H1 (cell line): ENCODE data around the gene SLC22A14.

Experiments used
- ATF3 ChIP-seq: IDR thresholded peaks from 2 replicates; pipeline ENCODE4 v1.6.1; 2011; ENCODE audit warnings: low read depth, mild to moderate bottlenecking, low read length; ENCODE audit not compliant: insufficient read depth
- CEBPB ChIP-seq: IDR thresholded peaks from 2 replicates; pipeline ENCODE4 v1.6.1; 2012; ENCODE audit warnings: low read depth, low read length
- CREB1 ChIP-seq: IDR thresholded peaks from 2 replicates; pipeline ENCODE4 v1.6.1; 2012; ENCODE audit warnings: inconsistent platforms
- EP300 ChIP-seq, 2 experiments: IDR thresholded peaks; 1 replicate in 1 of 2; 2 replicates in 1 of 2; pipeline ENCODE4 v1.6.1; 2011 to 2012; ENCODE audit warnings: low read depth in 2 of 2, low read length in 2 of 2, mild to moderate bottlenecking in 2 of 2, borderline replicate concordance in 1 of 2, inconsistent platforms in 1 of 2, moderate library complexity in 1 of 2
- HDAC6 ChIP-seq: IDR thresholded peaks from one replicate; pipeline ENCODE4 v1.7.1; 2012; ENCODE audit warnings: low read depth, mild to moderate bottlenecking, inconsistent platforms, low read length, moderate library complexity
- JUND ChIP-seq: IDR thresholded peaks from 2 replicates; pipeline ENCODE4 v1.6.1; 2011; ENCODE audit warnings: mild to moderate bottlenecking, improper control_type of control experiment, low read length
- NANOG ChIP-seq: IDR thresholded peaks from 2 replicates; pipeline ENCODE4 v1.6.1; 2011; ENCODE audit warnings: low read length, low read depth, mild to moderate bottlenecking, inconsistent platforms; ENCODE audit not compliant: insufficient read depth, poor library complexity, severe bottlenecking
- POLR2A ChIP-seq, 2 experiments: IDR thresholded peaks; 1 replicate in 1 of 2; 2 replicates in 1 of 2; pipeline ENCODE4 v1.6.1; 2011; ENCODE audit warnings: low read depth in 2 of 2, low read length in 2 of 2, mild to moderate bottlenecking in 2 of 2; ENCODE audit errors: control extremely low read depth in 1 of 2
- POLR2AphosphoS5 ChIP-seq: IDR thresholded peaks from 2 replicates; pipeline ENCODE4 v1.6.1; 2011; ENCODE audit warnings: low read depth, low read length
- SRF ChIP-seq: IDR thresholded peaks from 2 replicates; pipeline ENCODE4 v1.6.1; 2011; ENCODE audit warnings: mild to moderate bottlenecking, low read depth, low read length, moderate library complexity
- TBP ChIP-seq: IDR thresholded peaks from 2 replicates; pipeline ENCODE4 v1.6.1; 2011; ENCODE audit warnings: low read depth, low read length, improper control_type of control experiment
- TCF12 ChIP-seq: IDR thresholded peaks from 2 replicates; pipeline ENCODE4 v1.6.1; 2011; ENCODE audit warnings: low read depth, mild to moderate bottlenecking, low read length
- YY1 ChIP-seq: IDR thresholded peaks from 2 replicates; pipeline ENCODE4 v1.6.1; 2011; ENCODE audit warnings: low read depth, mild to moderate bottlenecking, low read length
- TF ChIP-seq, protein P1 (sequence below), 3 experiments: IDR thresholded peaks; 1 replicate in 2 of 3; 2 replicates in 1 of 3; pipeline versions ENCODE4 v1.5.1 to v1.6.1; 2011; ENCODE audit warnings: low read length in 3 of 3, mild to moderate bottlenecking in 3 of 3, inconsistent platforms in 2 of 3, low read depth in 1 of 3, moderate library complexity in 1 of 3; ENCODE audit not compliant: insufficient read depth in 1 of 3; ENCODE audit errors: control extremely low read depth in 1 of 3

DNA sequence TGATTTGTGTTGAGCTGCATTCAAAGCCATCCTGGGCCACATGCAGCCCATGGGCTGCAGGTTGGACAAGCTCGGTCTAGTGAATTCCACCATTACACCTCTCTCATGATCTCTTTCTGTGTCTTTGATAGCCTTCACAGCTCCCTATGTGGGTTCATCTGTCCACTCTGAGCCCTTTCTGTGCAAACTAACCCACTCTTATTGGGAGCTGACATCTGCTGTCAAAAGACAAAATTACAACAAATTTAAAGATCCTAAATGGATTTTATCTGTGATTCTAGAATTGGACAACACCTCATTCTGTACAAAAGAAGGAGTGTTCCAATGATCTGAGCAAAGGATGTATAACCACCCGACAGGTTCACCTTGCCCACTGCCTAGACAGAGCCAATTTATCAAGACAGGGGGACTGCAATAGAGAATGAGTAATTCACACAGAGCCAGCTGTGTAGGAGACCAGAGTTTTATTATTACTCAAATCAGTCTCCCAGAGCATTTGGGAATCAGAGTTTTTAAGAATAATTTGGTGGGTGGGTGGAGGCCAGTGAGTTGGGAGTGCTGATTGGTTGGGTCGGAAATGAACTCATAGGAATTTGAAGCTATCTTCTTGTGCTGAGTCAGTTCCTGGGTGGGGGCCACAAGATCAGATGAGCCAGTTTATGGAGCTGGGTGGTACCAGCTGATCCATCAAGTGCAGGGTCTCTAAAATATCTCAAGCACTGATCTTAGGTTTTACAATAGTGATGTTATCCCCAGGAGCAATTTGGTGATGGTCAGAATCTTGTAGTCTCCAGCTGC is 61.9 kb downstream of the SLC22A14 start:
- TF ChIP-seq POLR2A (IDR thresholded peaks at IDR 0.05; ENCODE audit: control extremely low read depth in 1 of 2, low read depth in 2 of 2, low read length in 2 of 2), result no peak
- no peak for TF ChIP-seq POLR2AphosphoS5
- TF ChIP-seq, protein P1, sequence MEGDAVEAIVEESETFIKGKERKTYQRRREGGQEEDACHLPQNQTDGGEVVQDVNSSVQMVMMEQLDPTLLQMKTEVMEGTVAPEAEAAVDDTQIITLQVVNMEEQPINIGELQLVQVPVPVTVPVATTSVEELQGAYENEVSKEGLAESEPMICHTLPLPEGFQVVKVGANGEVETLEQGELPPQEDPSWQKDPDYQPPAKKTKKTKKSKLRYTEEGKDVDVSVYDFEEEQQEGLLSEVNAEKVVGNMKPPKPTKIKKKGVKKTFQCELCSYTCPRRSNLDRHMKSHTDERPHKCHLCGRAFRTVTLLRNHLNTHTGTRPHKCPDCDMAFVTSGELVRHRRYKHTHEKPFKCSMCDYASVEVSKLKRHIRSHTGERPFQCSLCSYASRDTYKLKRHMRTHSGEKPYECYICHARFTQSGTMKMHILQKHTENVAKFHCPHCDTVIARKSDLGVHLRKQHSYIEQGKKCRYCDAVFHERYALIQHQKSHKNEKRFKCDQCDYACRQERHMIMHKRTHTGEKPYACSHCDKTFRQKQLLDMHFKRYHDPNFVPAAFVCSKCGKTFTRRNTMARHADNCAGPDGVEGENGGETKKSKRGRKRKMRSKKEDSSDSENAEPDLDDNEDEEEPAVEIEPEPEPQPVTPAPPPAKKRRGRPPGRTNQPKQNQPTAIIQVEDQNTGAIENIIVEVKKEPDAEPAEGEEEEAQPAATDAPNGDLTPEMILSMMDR (IDR thresholded peaks at IDR 0.05; ENCODE audit: control extremely low read depth in 1 of 3, insufficient read depth in 1 of 3, low read depth in 1 of 3, low read length in 3 of 3), result no peak
- TF ChIP-seq CREB1, result no peak
- no peak for TF ChIP-seq TCF12
- no peak for TF ChIP-seq ATF3
- no peak for TF ChIP-seq NANOG
- TF ChIP-seq JUND, result no peak
- TF ChIP-seq SRF, result no peak
- no peak for TF ChIP-seq YY1
- TF ChIP-seq EP300 (IDR thresholded peaks at IDR 0.05; ENCODE audit: borderline replicate concordance in 1 of 2, low read depth in 2 of 2, low read length in 2 of 2), result no peak
- TF ChIP-seq TBP, result no peak
- no peak for TF ChIP-seq HDAC6
- no peak for TF ChIP-seq CEBPB
